Retinal pigment epithelial cell (primary cell): Measurements from ENCODE around the gene DHODH.
A peak's percentile ranks its signal among the peaks of the same experiment; 100 is the strongest.
"Not testable (repeated sequence)": the region's sequence is repeated elsewhere in the genome, so short reads cannot be mapped to it uniquely, and the experiment has no call there.

Experiments
- DNase-seq: peaks from one replicate; pipeline ENCODE4 v3.0.0-alpha.2; 2010; ENCODE audit warnings: low read depth
- H3K4me3 ChIP-seq: 2 replicates; pipeline ENCODE4 v1.5.1; 2011; ENCODE audit warnings: mild to moderate bottlenecking, low read length, control low read depth, moderate library complexity
- CTCF ChIP-seq: conservative IDR thresholded peaks from 2 replicates; pipeline ENCODE4 v1.5.1; 2011; ENCODE audit warnings: low read depth, low read length, control low read depth, inconsistent platforms

Gene DHODH

GRCh38 chr16:72001180-72001874, 7.2 kb upstream of the DHODH start:
- no peak for DNase-seq
- TF ChIP-seq CTCF: no peak
- H3K4me3 ChIP-seq: no peak overlapping the region

DNA sequence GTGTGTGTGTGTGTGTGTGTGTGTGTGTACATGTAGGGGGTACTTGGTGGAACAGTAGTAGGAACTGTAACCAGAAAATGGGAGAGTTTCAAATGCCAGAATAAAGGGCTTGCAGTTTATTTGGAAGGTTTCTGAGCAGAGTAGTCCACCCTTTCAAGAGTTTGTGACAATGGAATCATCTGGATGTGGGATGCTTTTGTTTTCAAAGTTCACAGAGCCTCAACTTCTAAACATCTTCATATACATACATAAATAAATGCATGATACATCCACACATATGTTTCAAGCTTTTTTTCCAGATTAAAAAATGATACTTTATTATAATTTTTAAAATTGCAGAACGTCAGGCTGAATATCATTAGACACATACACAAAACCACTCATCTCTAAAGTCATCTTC, 5.9 kb upstream of the DHODH start:
- no peak for TF ChIP-seq CTCF
- no peak for DNase-seq
- H3K4me3 ChIP-seq: no peak overlapping the region

DNA sequence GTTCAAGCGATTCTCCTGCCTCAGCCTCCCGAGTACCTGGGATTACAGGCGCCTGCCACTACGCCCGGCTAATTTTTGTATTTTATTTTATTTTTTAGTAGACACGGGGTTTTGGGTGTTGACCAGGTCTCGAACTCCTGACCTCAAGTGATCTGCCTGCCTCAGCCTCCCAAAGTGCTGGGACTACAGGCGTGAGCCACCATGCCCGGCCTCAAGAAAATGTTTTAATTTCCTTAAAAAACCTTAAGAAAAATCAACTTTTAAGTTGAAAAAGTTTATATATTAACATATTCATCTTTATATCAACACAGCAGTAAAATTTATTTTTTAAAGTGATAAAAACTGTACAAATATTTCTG, 500 bp upstream of the DHODH start:
- peak overlapping the region; percentile 39 for H3K4me3 ChIP-seq
- not testable (repeated sequence) for DNase-seq

DNA sequence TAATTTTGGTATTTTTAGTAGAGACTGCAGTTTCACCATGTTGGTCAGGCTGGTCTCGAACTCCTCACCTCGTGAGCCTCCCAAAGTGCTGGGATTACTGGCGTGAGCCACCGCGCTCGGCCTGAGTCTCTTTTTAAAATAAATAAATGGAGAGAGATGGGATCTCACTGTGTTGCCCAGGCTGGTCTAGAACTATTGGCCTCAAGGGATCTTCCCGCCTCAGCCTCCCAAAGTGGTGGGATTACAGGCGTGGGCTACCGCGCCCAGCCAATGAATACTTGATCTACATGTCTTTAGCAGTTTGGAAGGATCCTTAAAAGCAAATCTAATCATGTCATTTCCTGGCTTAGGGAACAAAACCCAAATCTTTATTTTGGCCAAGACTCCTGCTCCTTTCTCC, 1.2 kb downstream of the DHODH start:
- DNase-seq: no peak
- TF ChIP-seq CTCF: no peak
- H3K4me3 ChIP-seq: no peak overlapping the region

DNA sequence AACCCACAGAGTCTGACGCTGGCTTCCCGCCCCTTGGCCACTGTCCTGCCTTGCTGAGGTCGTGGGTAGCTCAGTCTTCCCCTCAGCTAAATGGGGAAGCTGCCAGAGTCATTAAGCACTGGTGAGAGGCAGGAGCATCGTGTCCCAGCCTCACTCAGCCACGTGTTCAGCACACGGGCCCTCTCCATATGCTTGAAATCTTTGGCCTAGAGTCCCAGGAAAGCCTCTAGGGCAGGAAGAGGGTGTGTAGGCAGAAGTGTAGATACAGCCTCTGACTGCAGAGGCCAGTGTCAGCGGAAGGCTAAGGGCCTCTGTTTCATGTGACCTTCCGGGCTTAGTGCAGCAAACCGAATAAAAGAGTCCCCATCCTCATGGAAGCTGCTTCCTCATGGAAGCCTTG, 4.1 kb downstream of the DHODH start:
- DNase-seq: no peak
- H3K4me3 ChIP-seq: no peak overlapping the region
- TF ChIP-seq CTCF: no peak

DNA sequence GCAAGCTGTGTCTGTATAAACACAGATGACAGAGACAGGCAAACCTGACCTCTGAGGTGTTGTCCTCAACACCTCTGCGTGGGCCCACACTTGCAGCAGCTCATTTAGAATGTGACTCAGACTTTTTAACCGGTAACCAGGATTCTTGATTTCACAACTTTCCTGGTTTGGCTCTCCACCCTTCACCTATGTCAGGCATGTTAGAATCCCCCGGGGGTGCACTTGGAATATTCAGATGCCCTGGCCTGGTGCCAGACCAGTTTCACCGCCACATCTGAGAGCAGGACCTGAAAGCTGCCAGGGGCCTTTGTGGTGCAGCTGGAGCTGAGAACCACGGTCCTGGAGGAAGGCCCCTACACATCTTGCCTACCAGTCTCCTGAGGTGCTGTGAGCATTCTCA, 4.8 kb downstream of the DHODH start:
- TF ChIP-seq CTCF: no peak
- H3K4me3 ChIP-seq: no peak overlapping the region
- DNase-seq: no peak

GRCh38 chr16:72013888-72014581, 5.5 kb downstream of the DHODH start:
- DNase-seq: no peak
- TF ChIP-seq CTCF: no peak
- no peak overlapping the region for H3K4me3 ChIP-seq
